B cell (primary cell): ENCODE measurements around the gene RXFP1. TPM values are rescaled to one million over a fixed set of nuclear protein-coding genes. Genes with fewer than 3 reads are reported as not detected.

Experiments used
- ATAC-seq: fragments of 200-7000 bp; cut with Tn5 transposase; one replicate; pipeline ENCODE4 v1.10.0; 2021; ENCODE audit warnings: low read depth, mild to moderate bottlenecking, moderate number of reproducible peaks, moderate library complexity
- CTCF ChIA-PET: fragments of 350-600 bp; sonication (Branson Sonifier 250); formaldehyde crosslinking; loops from one replicate; lab custom pipeline; 2021; ENCODE audit warnings: antibody characterized with exemption, inconsistent platforms; lab: Charles Lee
- POLR2A ChIA-PET: fragments of 350-600 bp; sonication (Branson Sonifier 250); formaldehyde crosslinking; loops from one replicate; lab custom pipeline; 2021; ENCODE audit warnings: antibody characterized with exemption; lab: Charles Lee
- DNase-seq: peaks from one replicate; pipeline ENCODE4 v3.0.0; 2013
- H2AFZ ChIP-seq: 2 replicates; pipeline ENCODE4 v1.6.1; 2012; ENCODE audit warnings: mild to moderate bottlenecking, low read depth, low read length; ENCODE audit not compliant: insufficient read depth, poor library complexity, severe bottlenecking
- H3K27ac ChIP-seq, 2 donors: 1 replicate in 1 of 2; 2 replicates in 1 of 2; pipeline ENCODE4 v1.5.1; 2012 to 2013; ENCODE audit warnings: low read length in 2 of 2, mild to moderate bottlenecking in 2 of 2, moderate library complexity in 1 of 2
- H3K27me3 ChIP-seq, 4 experiments: fragments of 200-600 bp in 1 of 4; sonication (generic) in 1 of 4; replicated peaks in 1 of 4; 1 replicate in 2 of 4; 2 replicates in 2 of 4; pipeline versions ENCODE4 v1.6.1 to v1.7.0; 2013 to 2016; ENCODE audit warnings: low read length in 3 of 4, mild to moderate bottlenecking in 2 of 4, mixed read lengths in 1 of 4, moderate library complexity in 1 of 4; ENCODE audit not compliant: insufficient read depth in 4 of 4, control insufficient read depth in 3 of 4; ENCODE audit errors: control extremely low read depth in 1 of 4
- H3K36me3 ChIP-seq, 2 experiments: replicated peaks in 1 of 2; 1 replicate in 1 of 2; 2 replicates in 1 of 2; pipeline versions ENCODE4 v1.6.1 to v1.7.1; 2013; ENCODE audit warnings: low read length in 1 of 2; ENCODE audit not compliant: insufficient read depth in 2 of 2, control insufficient read depth in 1 of 2; ENCODE audit errors: control extremely low read depth in 1 of 2, extremely low read depth in 1 of 2
- H3K4me1 ChIP-seq, 2 donors: fragments of 200-600 bp in 1 of 2; sonication (generic) in 1 of 2; 1 replicate in 1 of 2; 2 replicates in 1 of 2; pipeline versions ENCODE4 v1.5.1 to v1.6.1; 2013 to 2017; ENCODE audit warnings: low read length in 2 of 2; ENCODE audit not compliant: control insufficient read depth in 2 of 2, insufficient read depth in 2 of 2
- H3K4me2 ChIP-seq: replicated peaks from 2 replicates; pipeline ENCODE3; 2012; ENCODE audit warnings: mild to moderate bottlenecking, low read depth, low read length; ENCODE audit not compliant: poor library complexity, severe bottlenecking
- H3K4me3 ChIP-seq, 5 experiments: fragments of 200-600 bp in 1 of 5; sonication (generic) in 1 of 5; 1 replicate in 3 of 5; 2 replicates in 2 of 5; pipeline versions ENCODE4 v1.5.1 to v1.7.0; 2011 to 2016; ENCODE audit warnings: low read length in 4 of 5, mild to moderate bottlenecking in 4 of 5, low read depth in 2 of 5, control low read depth in 1 of 5, moderate library complexity in 1 of 5; ENCODE audit not compliant: insufficient read depth in 1 of 5; ENCODE audit errors: control extremely low read depth in 1 of 5, extremely low read depth in 1 of 5
- H3K79me2 ChIP-seq: fragments of 200-600 bp; sonication (generic); one replicate; pipeline ENCODE4 v1.6.0; 2016; ENCODE audit warnings: low read length; ENCODE audit not compliant: control insufficient read depth, insufficient read depth
- H3K9ac ChIP-seq: fragments of 200-600 bp; sonication (generic); 2 replicates; pipeline ENCODE4 v1.6.1; 2017; ENCODE audit warnings: mild to moderate bottlenecking, low read length, moderate library complexity
- H3K9me3 ChIP-seq, 3 donors: one replicate each; pipeline versions ENCODE4 v1.6.1 to v1.7.1; 2013; ENCODE audit warnings: low read length in 2 of 3; ENCODE audit not compliant: control insufficient read depth in 2 of 3, insufficient read depth in 1 of 3; ENCODE audit errors: control extremely low read depth in 1 of 3
- H4K20me1 ChIP-seq: 2 replicates; pipeline ENCODE4 v1.6.0; 2012; ENCODE audit warnings: mild to moderate bottlenecking, low read length; ENCODE audit not compliant: insufficient read depth, control insufficient read depth, poor library complexity, severe bottlenecking
- H3K27ac Mint-ChIP-seq: one replicate; pipeline ENCODE4 v1.8.0; 2021; ENCODE audit warnings: mixed read lengths
- H3K27me3 Mint-ChIP-seq: one replicate; pipeline ENCODE4 v1.8.0; 2021; ENCODE audit warnings: mixed read lengths
- H3K4me1 Mint-ChIP-seq: one replicate; pipeline ENCODE4 v1.8.0; 2021; ENCODE audit warnings: mixed read lengths
- H3K4me3 Mint-ChIP-seq: one replicate; pipeline ENCODE4 v1.8.0; 2021; ENCODE audit warnings: mixed read lengths
- H3K9me3 Mint-ChIP-seq: one replicate; pipeline ENCODE4 v1.8.0; 2022; ENCODE audit warnings: mixed read lengths; ENCODE audit not compliant: insufficient read depth
- EZH2 ChIP-seq: IDR thresholded peaks from 2 replicates; pipeline ENCODE4 v1.6.1; 2012; ENCODE audit warnings: borderline replicate concordance, low read depth, mild to moderate bottlenecking, moderate library complexity, low read length; ENCODE audit not compliant: insufficient read depth, poor library complexity, severe bottlenecking
- WGBS: methylation state at CpG from one replicate; pipeline ENCODE4 v1.1.5; 2013; ENCODE audit warnings: missing lambda C conversion rate; ENCODE audit not compliant: insufficient coverage; 5-methylcytosine and 5-hydroxymethylcytosine counted together
- intact Hi-C: fragments of 100-400 bp; cut with micrococcal nuclease; formaldehyde crosslinking; loops from one replicate; pipeline ENCODE4 v1.10.0; 2022
- polyA plus RNA-seq: library from polyadenylated mRNA; depleted of rRNA; stranded (reverse); fragments of >200 nt; gene quantifications from 2 replicates; pipeline ENCODE4 v1.2.3, GENCODE V29; 2012
- total RNA-seq, 2 donors: library from RNA; stranded (reverse); fragments of 120-200 nt in 1 of 2; gene quantifications; 1 replicate in 1 of 2; 2 replicates in 1 of 2; pipeline versions ENCODE4 v1.2.3 to v1.2.4, GENCODE V29; 2013 to 2022
- TF ChIP-seq, protein P1 (sequence below): fragments of 200-600 bp; IDR thresholded peaks from one replicate; pipeline ENCODE4 v1.8.0; 2022; ENCODE audit warnings: antibody characterized with exemption, mild to moderate bottlenecking

The RXFP1 gene
- total and polyA plus RNA-seq, 2 donors (not counting 1 experiment from before 2014, with no cell fraction given), result not detected

DNA sequence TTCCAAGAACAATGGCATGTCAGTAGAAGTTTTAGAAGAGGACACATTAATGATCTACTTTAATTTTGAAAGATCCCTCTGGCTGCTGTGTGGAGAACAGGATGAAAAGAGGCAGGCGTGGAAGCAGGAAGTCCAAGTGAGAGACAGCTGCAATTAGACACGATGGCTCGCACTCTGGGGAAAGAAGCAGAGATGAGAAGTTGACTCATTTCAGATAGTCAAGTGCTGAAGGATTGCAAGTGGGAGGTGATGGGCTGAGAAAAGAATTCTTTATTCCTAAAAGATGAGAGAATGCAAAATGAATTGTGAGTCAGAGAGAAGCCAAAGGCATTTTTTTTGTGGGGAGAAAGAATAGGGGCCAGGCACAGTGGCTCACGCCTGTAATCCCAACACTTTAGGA is 16.5 kb downstream of the RXFP1 start:
- POLR2A ChIA-PET, result no interaction called here
- H2AFZ ChIP-seq, result no peak overlapping the region
- H3K9ac ChIP-seq, result no peak overlapping the region

DNA sequence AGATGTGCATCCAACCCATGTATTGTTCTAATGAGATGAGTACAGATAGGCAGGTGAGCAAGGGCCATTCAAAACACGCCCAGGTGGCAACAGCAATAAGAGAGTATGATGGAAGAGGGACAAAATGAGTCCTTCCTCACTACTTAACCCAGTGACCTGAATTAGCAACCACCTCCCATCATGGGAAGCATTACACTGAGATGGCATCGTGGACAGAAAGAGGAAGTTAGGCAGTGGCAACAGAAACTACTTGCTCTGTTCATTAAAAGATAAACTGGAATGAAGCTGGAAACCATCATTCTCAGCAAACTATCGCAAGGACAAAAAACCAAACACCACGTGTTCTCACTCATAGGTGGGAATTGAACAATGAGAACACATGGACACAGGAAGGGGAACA is 17.2 kb downstream of the RXFP1 start:
- no CpG with 5 or more reads among the region's 4 CpGs for WGBS
- Mint-ChIP-seq H3K27ac (no peak overlapping the region), H3K9me3 (no peaks in the 10 kb centered on the region), H3K27me3 (no peaks in the 10 kb centered on the region), H3K4me1 (no peaks in the 10 kb centered on the region), H3K4me3 (no peak overlapping the region)
- H3K4me2 ChIP-seq, result no peak overlapping the region
- no peak overlapping the region for H2AFZ ChIP-seq
- intact Hi-C loops, result no loop called here
- ATAC-seq, result no peak
- no peaks in the 10 kb centered on the region for H3K79me2 ChIP-seq
- H3K9me3 ChIP-seq, result no peaks in the 10 kb centered on the region
- H3K4me1 ChIP-seq, result no peaks in the 10 kb centered on the region
- H3K36me3 ChIP-seq, result no peaks in the 10 kb centered on the region
- DNase-seq, result no peak
- H4K20me1 ChIP-seq, result no peaks in the 10 kb centered on the region
- no peak overlapping the region for H3K9ac ChIP-seq
- POLR2A ChIA-PET, result no interaction called here
- TF ChIP-seq, protein P1, sequence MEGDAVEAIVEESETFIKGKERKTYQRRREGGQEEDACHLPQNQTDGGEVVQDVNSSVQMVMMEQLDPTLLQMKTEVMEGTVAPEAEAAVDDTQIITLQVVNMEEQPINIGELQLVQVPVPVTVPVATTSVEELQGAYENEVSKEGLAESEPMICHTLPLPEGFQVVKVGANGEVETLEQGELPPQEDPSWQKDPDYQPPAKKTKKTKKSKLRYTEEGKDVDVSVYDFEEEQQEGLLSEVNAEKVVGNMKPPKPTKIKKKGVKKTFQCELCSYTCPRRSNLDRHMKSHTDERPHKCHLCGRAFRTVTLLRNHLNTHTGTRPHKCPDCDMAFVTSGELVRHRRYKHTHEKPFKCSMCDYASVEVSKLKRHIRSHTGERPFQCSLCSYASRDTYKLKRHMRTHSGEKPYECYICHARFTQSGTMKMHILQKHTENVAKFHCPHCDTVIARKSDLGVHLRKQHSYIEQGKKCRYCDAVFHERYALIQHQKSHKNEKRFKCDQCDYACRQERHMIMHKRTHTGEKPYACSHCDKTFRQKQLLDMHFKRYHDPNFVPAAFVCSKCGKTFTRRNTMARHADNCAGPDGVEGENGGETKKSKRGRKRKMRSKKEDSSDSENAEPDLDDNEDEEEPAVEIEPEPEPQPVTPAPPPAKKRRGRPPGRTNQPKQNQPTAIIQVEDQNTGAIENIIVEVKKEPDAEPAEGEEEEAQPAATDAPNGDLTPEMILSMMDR, result no peak
- TF ChIP-seq EZH2, result no peak
- CTCF ChIA-PET, result no interaction called here
- H3K27me3 ChIP-seq, result no peaks in the 10 kb centered on the region
- no peak overlapping the region for H3K4me3 ChIP-seq
- no peak overlapping the region for H3K27ac ChIP-seq

More for the DNA sequence above, 16.5 kb downstream of the RXFP1 start:
- no peaks in the 10 kb centered on the region for H3K27me3 ChIP-seq
- H3K27ac ChIP-seq, result no peak overlapping the region
- H3K27me3 Mint-ChIP-seq, result no peaks in the 10 kb centered on the region
- ATAC-seq, result no peak
- no peak for DNase-seq
- H3K79me2 ChIP-seq, result no peaks in the 10 kb centered on the region
- intact Hi-C loops, result no loop called here
- H4K20me1 ChIP-seq, result no peaks in the 10 kb centered on the region
- H3K36me3 ChIP-seq, result no peaks in the 10 kb centered on the region
- no peak overlapping the region for H3K4me3 ChIP-seq
- no peaks in the 10 kb centered on the region for H3K4me1 ChIP-seq
- no peaks in the 10 kb centered on the region for H3K9me3 ChIP-seq
- WGBS, result 84% methylated on average over 3 of the region's 4 CpGs
- no peak overlapping the region for H3K27ac Mint-ChIP-seq
- H3K9me3 Mint-ChIP-seq, result no peaks in the 10 kb centered on the region
- no peak overlapping the region for H3K4me2 ChIP-seq
- H3K4me3 Mint-ChIP-seq, result no peak overlapping the region
- TF ChIP-seq, protein P1, result no peak
- TF ChIP-seq EZH2, result no peak
- CTCF ChIA-PET, result no interaction called here
- no peaks in the 10 kb centered on the region for H3K4me1 Mint-ChIP-seq
